ENCODE results near the gene GARIN5A. TPM values are rescaled to one million over a fixed set of nuclear protein-coding genes. Genes with fewer than 3 reads are reported as not detected.

Gene GARIN5A
- total RNA-seq, 4 donors from 2014 or later = 0.62 to 5.4 (median 1.8) TPM; not detected in 1

DNA sequence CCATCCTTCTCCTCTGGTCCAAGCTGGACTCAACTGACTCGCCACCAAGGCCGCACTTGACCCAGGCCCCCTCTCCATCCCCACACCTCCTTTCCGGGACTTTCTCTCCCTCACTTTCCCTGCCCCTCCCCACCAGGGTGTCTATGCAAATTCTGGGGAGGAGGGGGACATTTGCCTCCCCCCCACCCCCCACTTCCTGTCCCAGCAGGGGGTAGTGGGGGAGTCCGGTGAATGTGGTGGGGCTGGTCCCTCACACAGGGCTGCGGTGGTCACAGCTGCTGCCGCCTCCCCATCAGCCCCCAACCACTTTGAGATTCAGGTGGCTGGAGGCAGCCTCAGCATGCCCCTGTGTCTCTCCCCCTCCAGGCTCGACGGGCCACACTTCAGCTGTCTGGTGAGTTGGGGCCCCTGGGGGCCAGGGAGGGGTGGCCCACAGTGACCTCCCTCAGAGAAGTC lies 57.0 kb downstream of the GARIN5A start:
- intact Hi-C loops (cut with DNase I; ENCODE audit: low total_unique reads) = no loop called here
- DNase-seq = no peak
- Histone ChIP-seq H3K36me3 (no peaks in the 10 kb centered on the region), H3K27ac (no peak overlapping the region), H3K9me3 (no peaks in the 10 kb centered on the region), H3K4me3 (no peak overlapping the region), H3K27me3 (peaks cover 0 to 22% of the 10 kb centered on the region in 2 donors), H3K4me1 (no peaks in the 10 kb centered on the region)
- TF ChIP-seq, protein P1, sequence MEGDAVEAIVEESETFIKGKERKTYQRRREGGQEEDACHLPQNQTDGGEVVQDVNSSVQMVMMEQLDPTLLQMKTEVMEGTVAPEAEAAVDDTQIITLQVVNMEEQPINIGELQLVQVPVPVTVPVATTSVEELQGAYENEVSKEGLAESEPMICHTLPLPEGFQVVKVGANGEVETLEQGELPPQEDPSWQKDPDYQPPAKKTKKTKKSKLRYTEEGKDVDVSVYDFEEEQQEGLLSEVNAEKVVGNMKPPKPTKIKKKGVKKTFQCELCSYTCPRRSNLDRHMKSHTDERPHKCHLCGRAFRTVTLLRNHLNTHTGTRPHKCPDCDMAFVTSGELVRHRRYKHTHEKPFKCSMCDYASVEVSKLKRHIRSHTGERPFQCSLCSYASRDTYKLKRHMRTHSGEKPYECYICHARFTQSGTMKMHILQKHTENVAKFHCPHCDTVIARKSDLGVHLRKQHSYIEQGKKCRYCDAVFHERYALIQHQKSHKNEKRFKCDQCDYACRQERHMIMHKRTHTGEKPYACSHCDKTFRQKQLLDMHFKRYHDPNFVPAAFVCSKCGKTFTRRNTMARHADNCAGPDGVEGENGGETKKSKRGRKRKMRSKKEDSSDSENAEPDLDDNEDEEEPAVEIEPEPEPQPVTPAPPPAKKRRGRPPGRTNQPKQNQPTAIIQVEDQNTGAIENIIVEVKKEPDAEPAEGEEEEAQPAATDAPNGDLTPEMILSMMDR (IDR thresholded peaks at IDR 0.05) = no peak
- no peak for TF ChIP-seq POLR2A (IDR thresholded peaks at IDR 0.05)

DNA sequence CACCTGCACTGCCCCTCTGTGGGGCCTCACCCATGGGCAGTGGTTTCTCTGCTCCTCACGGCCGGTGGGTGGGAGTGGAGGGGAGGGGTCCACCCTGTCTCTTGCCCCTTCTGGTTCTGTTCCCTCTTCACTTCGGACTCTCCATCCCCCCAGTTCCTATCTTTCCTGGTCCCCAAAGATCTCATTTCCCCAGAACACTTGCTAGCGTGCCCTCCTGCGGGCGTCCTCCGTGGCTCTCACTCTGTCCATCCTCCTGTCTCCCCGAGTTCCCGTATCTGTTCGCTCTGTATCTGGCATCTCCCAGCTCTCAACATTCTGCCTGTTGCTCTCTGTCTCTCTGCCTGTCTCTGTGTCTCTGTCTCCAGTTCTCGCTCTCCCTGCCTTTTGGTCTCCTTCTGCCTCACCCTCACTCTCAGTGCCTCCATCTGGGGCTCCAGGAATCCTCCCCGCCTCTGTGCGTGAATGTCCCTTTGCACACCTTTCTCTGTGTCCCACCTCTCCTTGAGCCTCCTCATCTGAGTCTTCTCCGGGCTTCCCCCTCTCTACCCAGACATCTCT lies 57.5 kb downstream of the GARIN5A start:
- no peak for TF ChIP-seq POLR2A (IDR thresholded peaks at IDR 0.05)
- TF ChIP-seq, protein P1 (IDR thresholded peaks at IDR 0.05) = no peak
- intact Hi-C loops (cut with DNase I; ENCODE audit: low total_unique reads) = no loop called here
- no peak overlapping the region for H3K27ac ChIP-seq
- no peaks in the 10 kb centered on the region for H3K9me3 ChIP-seq
- H3K27me3 ChIP-seq = peaks cover 0 to 22% of the 10 kb centered on the region in 2 donors
- H3K36me3 ChIP-seq = no peaks in the 10 kb centered on the region
- H3K4me3 ChIP-seq = no peak overlapping the region
- no peak for DNase-seq
- H3K4me1 ChIP-seq = no peaks in the 10 kb centered on the region

DNA sequence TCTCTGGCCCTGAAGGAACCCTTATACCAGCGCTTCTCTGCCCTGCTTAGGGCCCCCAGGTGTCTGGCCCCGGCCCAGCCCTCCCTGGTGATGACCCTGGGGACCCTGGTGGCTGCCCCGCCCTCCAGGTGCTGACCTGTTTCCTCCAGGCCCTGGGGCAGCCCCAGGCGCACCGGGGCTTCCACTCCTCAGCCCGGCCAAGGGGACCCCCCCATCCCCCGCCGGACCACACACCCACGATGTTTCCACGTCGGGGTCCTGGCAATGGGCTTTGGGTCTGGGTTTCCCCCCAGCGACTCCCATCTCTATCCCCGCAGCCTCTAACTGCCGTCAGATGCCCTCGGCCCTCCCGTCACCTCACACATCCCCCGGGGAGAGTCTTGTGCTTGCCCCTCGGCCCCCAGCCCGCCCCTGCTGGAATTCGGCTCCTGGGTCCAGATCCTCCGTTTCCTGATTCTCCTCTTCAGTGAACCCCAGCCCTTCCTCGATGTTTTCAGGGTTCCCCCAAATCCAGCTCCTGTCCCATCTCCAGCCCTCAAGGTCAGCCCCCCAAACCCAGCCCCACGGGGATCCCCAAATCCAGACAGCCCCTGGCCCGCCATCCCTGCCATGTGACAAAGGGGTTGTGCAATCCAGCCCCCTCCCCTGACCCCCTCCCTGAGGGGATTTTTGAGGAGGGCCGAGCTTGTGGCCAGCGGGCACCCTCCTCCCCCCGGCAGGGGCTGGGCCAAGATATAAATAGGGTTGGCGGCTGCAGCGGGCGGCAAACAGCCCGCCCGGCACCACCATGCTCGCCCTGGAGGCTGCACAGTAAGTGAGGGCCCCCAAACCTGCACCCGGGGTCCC lies 58.2 kb downstream of the GARIN5A start, which contains the start of gene SPIB:
SPIB (plus strand) TSS at position 763 of the 846 bp plus-strand sequence; CDS start at position 788, 25 bp downstream.
- no peak within 1 kb of the TSS for H3K4me3 ChIP-seq
- H3K27me3 ChIP-seq = peaks cover 0 to 22% of the 10 kb centered on the region in 2 donors
- no peak within 1 kb of the TSS for H3K27ac ChIP-seq
- no peaks in the 10 kb centered on the region for H3K4me1 ChIP-seq
- no peak for DNase-seq
- no peaks in the 10 kb centered on the region for H3K9me3 ChIP-seq
- TF ChIP-seq POLR2A (IDR thresholded peaks at IDR 0.05) = no peak
- TF ChIP-seq, protein P1 (IDR thresholded peaks at IDR 0.05) = no peak
- intact Hi-C loops (cut with DNase I; ENCODE audit: low total_unique reads) = no loop called here
- no peaks in the 10 kb centered on the region for H3K36me3 ChIP-seq

DNA sequence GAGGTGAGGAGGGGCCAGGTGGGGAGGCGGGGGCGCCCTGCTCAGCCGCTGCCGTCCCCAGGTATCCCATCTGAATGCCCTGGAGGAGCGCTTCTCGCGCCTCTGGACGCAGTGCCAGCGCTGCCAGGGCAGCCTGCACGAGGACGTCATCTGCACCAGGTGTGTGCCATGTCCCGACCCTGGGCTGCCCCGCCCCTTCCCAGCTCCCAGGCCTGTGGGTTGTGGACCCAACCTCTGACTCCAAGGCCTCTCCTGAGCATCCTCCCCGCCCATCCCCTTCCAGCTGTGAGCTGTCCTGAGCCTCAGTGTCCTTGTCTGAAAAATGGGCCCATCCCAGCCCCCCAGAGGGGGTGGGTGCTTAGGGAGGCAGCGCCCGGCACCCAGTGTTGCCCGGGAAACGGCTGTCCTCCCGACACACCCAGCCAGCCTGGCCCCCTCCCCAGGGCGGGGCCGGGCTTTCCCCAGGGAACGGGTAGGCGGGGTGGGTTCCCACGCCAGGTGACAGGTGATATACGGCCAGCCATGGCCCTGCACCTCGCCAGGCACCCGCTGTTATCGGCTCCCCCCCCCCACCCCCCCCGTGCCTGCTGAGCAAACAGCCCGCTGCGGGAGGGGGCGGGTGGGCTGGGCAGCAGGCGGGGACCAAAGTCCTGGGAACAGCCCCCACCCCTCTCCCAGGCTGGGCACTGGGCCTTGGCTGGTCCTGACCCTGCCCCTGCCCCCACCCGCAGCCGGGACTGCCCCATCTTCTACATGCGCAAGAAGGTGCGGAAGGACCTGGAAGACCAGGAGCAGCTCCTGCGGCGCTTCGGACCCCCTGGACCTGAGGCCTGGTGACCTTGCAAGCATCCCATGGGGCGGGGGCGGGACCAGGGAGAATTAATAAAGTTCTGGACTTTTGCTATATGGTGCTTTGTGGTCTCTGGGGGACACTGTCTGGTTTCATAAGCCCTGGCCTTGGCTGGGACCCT lies 59.3 kb downstream of the GARIN5A start:
- Histone ChIP-seq H3K9me3 (no peaks in the 10 kb centered on the region), H3K4me1 (no peaks in the 10 kb centered on the region), H3K36me3 (no peaks in the 10 kb centered on the region), H3K27ac (no peak overlapping the region), H3K4me3 (no peak overlapping the region), H3K27me3 (peaks cover 0 to 22% of the 10 kb centered on the region in 2 donors)
- intact Hi-C loops (cut with DNase I; ENCODE audit: low total_unique reads) = no loop called here
- DNase-seq = no peak
- TF ChIP-seq, protein P1 (IDR thresholded peaks at IDR 0.05) = no peak
- no peak for TF ChIP-seq POLR2A (IDR thresholded peaks at IDR 0.05)

Other genes with a start within 250 kb of the GARIN5A start
- 1 to 10 TPM in 1 of 4 donors, under 1 TPM in 2, not detected in 1; 0.26 to 2.4 (median 0.85) TPM for gene KCNC3, start 147.5 kb downstream of the GARIN5A start, total RNA-seq
- gene NAPSA, start 111.2 kb downstream of the GARIN5A start, total RNA-seq = 1 to 10 TPM in 2 of 4 donors, not detected in 2; 1.4 to 1.5 TPM
- 100 to 1,000 TPM in 1 of 4 donors, 10 to 100 TPM in 3; 45.3 to 115 (median 61.4) TPM for gene NR1H2, start 100.4 kb downstream of the GARIN5A start, total RNA-seq
- gene POLD1, start 92.5 kb downstream of the GARIN5A start, total RNA-seq = 10 to 100 TPM; 10.6 to 47.9 (median 24.0) TPM
- 1 to 10 TPM in 1 of 4 donors, under 1 TPM in 1, not detected in 2; under 0.01 to 2.1 TPM for gene SPIB, start 57.9 kb downstream of the GARIN5A start, total RNA-seq
- gene MYBPC2, start 44.0 kb downstream of the GARIN5A start, total RNA-seq = under 1 TPM in 2 of 4 donors, not detected in 2; 0.24 to 0.28 TPM
- 100 to 1,000 TPM in 1 of 4 donors, 10 to 100 TPM in 3; 30.5 to 121 (median 45.8) TPM for gene EMC10, start 341 bp downstream of the GARIN5A start, total RNA-seq
- 10 to 100 TPM in 1 of 4 donors, 1 to 10 TPM in 3; 1.8 to 22.8 (median 5.5) TPM for gene JOSD2, start 34.3 kb upstream of the GARIN5A start, total RNA-seq
- gene ASPDH, start 37.1 kb upstream of the GARIN5A start, total RNA-seq = not detected
- gene LRRC4B, start 91.6 kb upstream of the GARIN5A start, total RNA-seq = 10 to 100 TPM in 2 of 4 donors, 1 to 10 TPM in 2; 2.4 to 38.0 (median 13.2) TPM
- under 1 TPM in 1 of 4 donors, not detected in 3; 0.14 TPM for gene SYT3, start 163.0 kb upstream of the GARIN5A start, total RNA-seq
- not detected for gene C19orf81, start 172.6 kb upstream of the GARIN5A start, total RNA-seq
- 1 to 10 TPM in 2 of 4 donors, not detected in 2; 4.0 to 6.5 TPM for gene SHANK1, start 243.0 kb upstream of the GARIN5A start, total RNA-seq
- gene CLEC11A, start 246.5 kb upstream of the GARIN5A start, total RNA-seq = 100 to 1,000 TPM in 1 of 4 donors, 10 to 100 TPM in 1, 1 to 10 TPM in 2; 1.5 to 105 (median 10.9) TPM

Measured in uterus (tissue), 4 donors.